Neural crest cell (in vitro differentiated cells): Measurements from ENCODE around the gene NPC1. TPM values are rescaled to one million over a fixed set of nuclear protein-coding genes. Genes with fewer than 3 reads are reported as not detected.

ENCODE experiments used
- DNase-seq: peaks from one replicate; pipeline ENCODE4 v3.0.0; 2021; ENCODE audit warnings: low read depth, mixed read lengths, low spot score
- H3K27ac Mint-ChIP-seq: one replicate; pipeline ENCODE4 v1.8.0; 2021; ENCODE audit warnings: mild to moderate bottlenecking, mixed read lengths; ENCODE audit not compliant: unreplicated experiment
- H3K27me3 Mint-ChIP-seq: 2 replicates; pipeline ENCODE4 v1.8.0; 2021; ENCODE audit warnings: low read depth, mild to moderate bottlenecking, mixed read lengths
- H3K36me3 Mint-ChIP-seq: 2 replicates; pipeline ENCODE4 v1.8.0; 2021; ENCODE audit warnings: low read depth, mild to moderate bottlenecking, mixed read lengths
- H3K4me1 Mint-ChIP-seq: 2 replicates; pipeline ENCODE4 v1.8.0; 2021; ENCODE audit warnings: mixed read lengths
- H3K4me3 Mint-ChIP-seq: one replicate; pipeline ENCODE4 v1.8.0; 2021; ENCODE audit warnings: mild to moderate bottlenecking, mixed read lengths
- H3K9me3 Mint-ChIP-seq: 2 replicates; pipeline ENCODE4 v1.8.0; 2021; ENCODE audit warnings: mixed read lengths
- CTCF ChIP-seq: fragments of 200-600 bp; sonication (generic); conservative IDR thresholded peaks from 2 replicates; pipeline ENCODE4 v1.5.0; 2021; ENCODE audit warnings: antibody characterized with exemption, mild to moderate bottlenecking
- total RNA-seq: library from RNA; stranded (reverse); gene quantifications from 2 replicates; pipeline ENCODE4 v1.2.1, GENCODE V29; 2021

Gene NPC1
- total RNA-seq, 1 donor from 2014 or later = 62.7 TPM

GRCh38 chr18:23504720-23505119 is 81.6 kb downstream of the NPC1 start:
- TF ChIP-seq CTCF = no peak
- Mint-ChIP-seq H3K4me3 (peak overlapping the region; percentile 92), H3K4me1 (peaks cover 33% of the 10 kb centered on the region), H3K36me3 (peaks cover 7% of the 10 kb centered on the region), H3K27me3 (peaks cover 5% of the 10 kb centered on the region), H3K9me3 (no peaks in the 10 kb centered on the region), H3K27ac (no peak overlapping the region)
- DNase-seq = no peak

DNA sequence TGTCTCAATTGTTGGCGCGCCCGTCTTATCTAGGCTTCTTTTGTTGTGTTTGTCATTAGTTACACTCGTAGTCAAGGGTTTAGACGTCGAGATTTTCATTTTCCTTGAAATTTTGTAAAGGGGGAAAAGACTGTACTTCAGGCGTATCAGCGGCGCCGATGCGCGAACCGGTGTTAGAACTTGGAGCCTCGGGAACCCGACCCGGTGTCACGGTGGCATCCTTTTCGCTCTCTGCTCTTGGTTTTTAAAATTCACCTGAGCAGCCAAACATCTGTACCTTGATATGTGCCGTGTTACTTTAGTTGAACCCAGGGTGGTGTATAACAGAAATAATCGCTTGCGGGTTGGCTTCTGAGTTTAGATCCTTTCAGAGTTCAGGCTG is 82.4 kb downstream of the NPC1 start:
- H3K4me3 Mint-ChIP-seq = peak overlapping the region; percentile 92
- peaks cover 33% of the 10 kb centered on the region for H3K4me1 Mint-ChIP-seq
- H3K27me3 Mint-ChIP-seq = peaks cover 5% of the 10 kb centered on the region
- no peak overlapping the region for H3K27ac Mint-ChIP-seq
- TF ChIP-seq CTCF = no peak
- no peaks in the 10 kb centered on the region for H3K9me3 Mint-ChIP-seq
- H3K36me3 Mint-ChIP-seq = peaks cover 7% of the 10 kb centered on the region
- no peak for DNase-seq

- Mint-ChIP-seq H3K4me3 (peak within 1 kb of the TSS; percentile 92), H3K4me1 (peaks cover 33% of the 10 kb centered on the region), H3K9me3 (no peaks in the 10 kb centered on the region), H3K27ac (peak within 1 kb of the TSS; percentile 48), H3K27me3 (peaks cover 5% of the 10 kb centered on the region), H3K36me3 (peaks cover 5% of the 10 kb centered on the region)
- peak; percentile 92 for DNase-seq
- TF ChIP-seq CTCF = no peak
Measured at GRCh38 chr18:23503038-23503962, 83.0 kb downstream of the NPC1 start, which contains the start of gene RMC1. Gene RMC1 (plus strand): TSS chr18:23503511. CDS start chr18:23503619, 108 bp downstream.

GRCh38 chr18:23502516-23503037 is 83.7 kb downstream of the NPC1 start:
- Mint-ChIP-seq H3K27me3 (peaks cover 5% of the 10 kb centered on the region), H3K4me3 (peak overlapping the region; percentile 90), H3K4me1 (peaks cover 33% of the 10 kb centered on the region), H3K36me3 (peaks cover 5% of the 10 kb centered on the region), H3K9me3 (no peaks in the 10 kb centered on the region), H3K27ac (peak overlapping the region; percentile 48)
- TF ChIP-seq CTCF = no peak
- DNase-seq = no peak

- peaks cover 33% of the 10 kb centered on the region for H3K4me1 Mint-ChIP-seq
- peaks cover 3% of the 10 kb centered on the region for H3K36me3 Mint-ChIP-seq
- H3K27me3 Mint-ChIP-seq = peaks cover 5% of the 10 kb centered on the region
- no peak for TF ChIP-seq CTCF
- peak overlapping the region; percentile 90 for H3K4me3 Mint-ChIP-seq
- DNase-seq = no peak
- H3K9me3 Mint-ChIP-seq = no peaks in the 10 kb centered on the region
- no peak overlapping the region for H3K27ac Mint-ChIP-seq
Measured at GRCh38 chr18:23501626-23502025, 84.7 kb downstream of the NPC1 start.
